HepG2 (cell line): ENCODE measurements around the gene ANKFY1. TPM values are rescaled to one million over a fixed set of nuclear protein-coding genes. Genes with fewer than 3 reads are reported as not detected.

Source experiments
- ATAC-seq: fragments of 200-7000 bp; cut with Tn5 transposase; 3 replicates; pipeline ENCODE4 v1.9.1; 2020; ENCODE audit warnings: mild to moderate bottlenecking, moderate library complexity
- BruUV-seq: library from RNA; stranded (reverse); fragments of 400-500 nt; replicated peaks from 2 replicates; lab custom pipeline; 2021; lab: Mats Ljungman, UMichigan
- CTCF ChIA-PET: fragments of 300-600 bp; formaldehyde crosslinking; extraction: SDS; loops from one replicate; lab custom pipeline; 2021; ENCODE audit warnings: low total read pairs, inconsistent platforms, low intra/inter-chr PET ratio; lab: Yijun Ruan, JAX
- POLR2A ChIA-PET: fragments of 350-600 bp; sonication (Branson Sonifier 250); formaldehyde crosslinking; loops from one replicate; lab custom pipeline; 2020; ENCODE audit warnings: antibody characterized with exemption, inconsistent platforms; lab: Yijun Ruan, JAX
- DNase-seq: peaks from one replicate; pipeline ENCODE4 v3.0.0-alpha.2; 2015; ENCODE audit warnings: low spot score
- FAIRE-seq: peaks from 3 replicates; lab custom pipeline; 2011; peaks lifted over from hg19 to GRCh38; lab: Jason Lieb, UNC
- H2AFZ ChIP-seq: one replicate; pipeline ENCODE4 v1.6.1; 2011; ENCODE audit warnings: low read length, inconsistent platforms
- H3K27ac ChIP-seq: fragments of 300-600 bp; 3 replicates; pipeline ENCODE4 v1.8.0; 2011; ENCODE audit warnings: mixed run types, mild to moderate bottlenecking, mixed read lengths, low read length, inconsistent platforms; ENCODE audit not compliant: insufficient read depth; ENCODE audit errors: extremely low read length
- H3K27me3 ChIP-seq, 2 experiments: fragments of 200-600 bp in 1 of 2; 2 replicates in 1 of 2; 3 replicates in 1 of 2; pipeline versions ENCODE4 v1.6.0 to v1.8.0; 2011; ENCODE audit warnings: low read length in 2 of 2, mild to moderate bottlenecking in 2 of 2, moderate library complexity in 2 of 2, inconsistent platforms in 1 of 2; ENCODE audit not compliant: insufficient read depth in 2 of 2, control insufficient read depth in 1 of 2
- H3K36me3 ChIP-seq, 2 experiments: fragments of 200-600 bp in 1 of 2; replicated peaks in 1 of 2; 2 replicates in 1 of 2; 3 replicates in 1 of 2; pipeline versions ENCODE4 v1.5.1 to v1.8.0; 2011; ENCODE audit warnings: low read length in 2 of 2, inconsistent platforms in 1 of 2; ENCODE audit not compliant: insufficient read depth in 2 of 2, control insufficient read depth in 1 of 2
- H3K4me1 ChIP-seq: 2 replicates; pipeline ENCODE4 v1.5.1; 2012; ENCODE audit warnings: low read length, inconsistent platforms; ENCODE audit not compliant: insufficient read depth
- H3K4me2 ChIP-seq: 2 replicates; pipeline ENCODE4 v1.6.0; 2011; ENCODE audit warnings: low read depth, low read length, inconsistent platforms
- H3K4me3 ChIP-seq, 3 experiments: fragments of 200-600 bp in 1 of 3; sonication (generic), shearing (Covaris generic) in 1 of 3; replicated peaks in 1 of 3; 2 replicates each; pipeline ENCODE4 v1.5.1; 2011 to 2016; ENCODE audit warnings: low read length in 3 of 3, inconsistent platforms in 2 of 3, low read depth in 2 of 3, mild to moderate bottlenecking in 2 of 3, control low read depth in 1 of 3, mixed read lengths in 1 of 3; ENCODE audit not compliant: insufficient read depth in 1 of 3
- H3K79me2 ChIP-seq: one replicate; pipeline ENCODE4 v1.6.1; 2011; ENCODE audit warnings: low read length, inconsistent platforms; ENCODE audit not compliant: insufficient read depth
- H3K9ac ChIP-seq: 2 replicates; pipeline ENCODE4 v1.6.0; 2011; ENCODE audit warnings: mild to moderate bottlenecking, low read depth, low read length, inconsistent platforms; ENCODE audit not compliant: insufficient read depth
- H3K9me3 ChIP-seq: 2 replicates; pipeline ENCODE4 v1.5.1; 2012; ENCODE audit warnings: mild to moderate bottlenecking, low read length
- H4K20me1 ChIP-seq: 2 replicates; pipeline ENCODE4 v1.6.0; 2011; ENCODE audit warnings: inconsistent platforms, mild to moderate bottlenecking, low read length, moderate library complexity; ENCODE audit not compliant: insufficient read depth
- ARHGAP35 ChIP-seq: sonication (generic); formaldehyde crosslinking; IDR thresholded peaks from 2 replicates; pipeline ENCODE4 v1.9.0; 2022; ENCODE audit warnings: mild to moderate bottlenecking, inconsistent platforms, moderate library complexity, missing genetic modification reagents, borderline replicate concordance
- DR1 ChIP-seq: sonication (generic); formaldehyde crosslinking; IDR thresholded peaks from 2 replicates; pipeline ENCODE4 v1.8.0; 2021; ENCODE audit warnings: mild to moderate bottlenecking, missing genetic modification reagents, inconsistent platforms
- EP300 ChIP-seq, 3 experiments: sonication (generic) in 1 of 3; formaldehyde crosslinking in 1 of 3; IDR thresholded peaks; 2 replicates each; pipeline versions ENCODE4 v1.5.1 to v1.6.1; 2011 to 2020; ENCODE audit warnings: low read depth in 2 of 3, low read length in 2 of 3, borderline replicate concordance in 1 of 3, improper control_type of control experiment in 1 of 3, mild to moderate bottlenecking in 1 of 3, missing genetic modification reagents in 1 of 3, moderate library complexity in 1 of 3
- GZF1 ChIP-seq: sonication (generic); formaldehyde crosslinking; IDR thresholded peaks from 2 replicates; pipeline ENCODE4 v1.5.1; 2020; ENCODE audit warnings: mild to moderate bottlenecking, missing genetic modification reagents
- IKZF4 ChIP-seq: sonication (generic); formaldehyde crosslinking; IDR thresholded peaks from 2 replicates; pipeline ENCODE4 v1.5.1; 2020; ENCODE audit warnings: borderline replicate concordance, mild to moderate bottlenecking, low read depth, missing genetic modification reagents; ENCODE audit errors: not compliant biosample characterization
- KAT7 ChIP-seq: IDR thresholded peaks from 2 replicates; pipeline ENCODE4 v1.6.1; 2018; ENCODE audit warnings: borderline replicate concordance, missing compliant biosample characterization
- NRL ChIP-seq: sonication (generic); formaldehyde crosslinking; IDR thresholded peaks from 2 replicates; pipeline ENCODE4 v1.5.0; 2020; ENCODE audit warnings: missing genetic modification reagents, mild to moderate bottlenecking, moderate library complexity, borderline replicate concordance
- PAX8 ChIP-seq: sonication (generic); formaldehyde crosslinking; IDR thresholded peaks from 2 replicates; pipeline ENCODE4 v1.8.0; 2022; ENCODE audit warnings: mild to moderate bottlenecking, missing genetic modification reagents, borderline replicate concordance
- POLR2G ChIP-seq: fragments of 200-400 bp; formaldehyde crosslinking; IDR thresholded peaks from 2 replicates; pipeline ENCODE4 v1.6.1; 2018; ENCODE audit warnings: mild to moderate bottlenecking, low read depth, low read length, moderate library complexity
- SNAPC2 ChIP-seq: sonication (generic); formaldehyde crosslinking; IDR thresholded peaks from 2 replicates; pipeline ENCODE4 v1.8.1; 2022; ENCODE audit warnings: mild to moderate bottlenecking, missing genetic modification reagents
- ZBED4 ChIP-seq: sonication (generic); formaldehyde crosslinking; IDR thresholded peaks from 2 replicates; pipeline ENCODE4 v1.4.0; 2020; ENCODE audit warnings: missing genetic modification reagents, borderline replicate concordance
- ZBTB8A ChIP-seq: sonication (generic); formaldehyde crosslinking; IDR thresholded peaks from 2 replicates; pipeline ENCODE4 v1.4.0; 2020; ENCODE audit warnings: mild to moderate bottlenecking, low read depth, missing genetic modification reagents, borderline replicate concordance
- ZNF207 ChIP-seq: fragments of 450-650 bp; IDR thresholded peaks from 2 replicates; pipeline ENCODE4 v1.6.1; 2016; ENCODE audit warnings: antibody characterized with exemption, borderline replicate concordance
- ZNF460 ChIP-seq: sonication (generic); formaldehyde crosslinking; IDR thresholded peaks from 2 replicates; pipeline ENCODE4 v1.5.1; 2020; ENCODE audit warnings: missing genetic modification reagents, mild to moderate bottlenecking, borderline replicate concordance
- ZNF512 ChIP-seq: sonication (generic); formaldehyde crosslinking; IDR thresholded peaks from 2 replicates; pipeline ENCODE4 v1.4.0; 2020; ENCODE audit warnings: mild to moderate bottlenecking, missing genetic modification reagents
- ZNF788 ChIP-seq: sonication (generic); formaldehyde crosslinking; IDR thresholded peaks from 2 replicates; pipeline ENCODE4 v1.5.0; 2020; ENCODE audit warnings: mild to moderate bottlenecking, missing genetic modification reagents, borderline replicate concordance
- WGBS: methylation state at CpG from one replicate; pipeline ENCODE4 v1.1.6; 2017; ENCODE audit warnings: low lambda C conversion rate; 5-methylcytosine and 5-hydroxymethylcytosine counted together
- in situ Hi-C: cut with HindIII; loops from 2 replicates; pipeline ENCODE4 v1.10.0; 2017; ENCODE audit warnings: low pct_unique_long_range_greater_than_20kb; ENCODE audit not compliant: extremely low pct_ligation_motif_present
- intact Hi-C: fragments of 100-400 bp; cut with micrococcal nuclease; formaldehyde crosslinking; loops from one replicate; pipeline ENCODE4 v1.10.0; 2022; ENCODE audit not compliant: unreplicated experiment
- polyA plus RNA-seq, 8 experiments: library from polyadenylated mRNA; depleted of rRNA in 3 of 8; stranded (reverse) in 7 of 8; unstranded in 1 of 8; fragments of >200 nt; fragmentation: Illumina TruSeq in 4 of 8; extraction: Trizol in 4 of 8; gene quantifications; 2 replicates each; pipeline versions ENCODE4 v1.2.1 to v1.2.3, GENCODE V29; 2011 to 2016; ENCODE audit warnings: low read depth in 4 of 8, missing spikeins in 1 of 8, mixed read lengths in 1 of 8; ENCODE audit not compliant: insufficient read depth in 1 of 8
- total RNA-seq, 5 experiments: library from RNA; depleted of rRNA; stranded (reverse); fragments of >200 nt; fragmentation: Illumina TruSeq; extraction: Trizol; gene quantifications; 2 replicates each; pipeline ENCODE4 v1.2.3, GENCODE V29; 2016; ENCODE audit warnings: low read depth in 1 of 5
- TF ChIP-seq, protein P1 (sequence below): sonication (generic); formaldehyde crosslinking; IDR thresholded peaks from 2 replicates; pipeline ENCODE4 v1.4.0; 2020; ENCODE audit warnings: missing genetic modification reagents, borderline replicate concordance

ANKFY1 gene
- total and polyA plus RNA-seq, 2 of the 13 experiments (the other 11 are each of a cell fraction or from before 2014, with no cell fraction given) = 11.9 to 16.8 TPM

- in situ Hi-C loops = no loop called here
- BruUV-seq = no TSS peak
- FAIRE-seq (no peak), DNase-seq (no peak), ATAC-seq (no peak)
- Histone ChIP-seq H3K36me3 (peaks cover 10 to 46% of the 10 kb centered on the region in 2 experiments; a peak in 4 of 5 replicates), H3K9me3 (no peaks in the 10 kb centered on the region), H3K4me3 (no peak overlapping the region), H3K27me3 (no peaks in the 10 kb centered on the region), H4K20me1 (no peaks in the 10 kb centered on the region), H2AFZ (no peak overlapping the region), H3K4me2 (no peak overlapping the region), H3K4me1 (no peaks in the 10 kb centered on the region), H3K9ac (no peak overlapping the region), H3K27ac (no peak overlapping the region), H3K79me2 (peaks cover 20% of the 10 kb centered on the region)
- intact Hi-C loops = no loop called here
- POLR2A ChIA-PET = no interaction called here
- 94% methylated on average over 3 of the region's 3 CpGs for WGBS
- CTCF ChIA-PET = no interaction called here
- no peak for TF ChIP-seq ZBTB8A (CRISPR knock-in tag)
- TF ChIP-seq ZNF460 (CRISPR knock-in tag) = no peak
- TF ChIP-seq PAX8 (CRISPR knock-in tag) = no peak
- TF ChIP-seq, protein P1, sequence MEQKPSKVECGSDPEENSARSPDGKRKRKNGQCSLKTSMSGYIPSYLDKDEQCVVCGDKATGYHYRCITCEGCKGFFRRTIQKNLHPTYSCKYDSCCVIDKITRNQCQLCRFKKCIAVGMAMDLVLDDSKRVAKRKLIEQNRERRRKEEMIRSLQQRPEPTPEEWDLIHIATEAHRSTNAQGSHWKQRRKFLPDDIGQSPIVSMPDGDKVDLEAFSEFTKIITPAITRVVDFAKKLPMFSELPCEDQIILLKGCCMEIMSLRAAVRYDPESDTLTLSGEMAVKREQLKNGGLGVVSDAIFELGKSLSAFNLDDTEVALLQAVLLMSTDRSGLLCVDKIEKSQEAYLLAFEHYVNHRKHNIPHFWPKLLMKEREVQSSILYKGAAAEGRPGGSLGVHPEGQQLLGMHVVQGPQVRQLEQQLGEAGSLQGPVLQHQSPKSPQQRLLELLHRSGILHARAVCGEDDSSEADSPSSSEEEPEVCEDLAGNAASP = no peak
- TF ChIP-seq KAT7 (CRISPR knock-in tag) = no peak
- TF ChIP-seq NRL = no peak
- TF ChIP-seq ARHGAP35 (CRISPR knock-in tag) = no peak
- TF ChIP-seq ZBED4 = no peak
- TF ChIP-seq ZNF788 = no peak
- TF ChIP-seq POLR2G = no peak
- no peak for TF ChIP-seq ZNF207
- TF ChIP-seq IKZF4 (CRISPR knock-in tag) = no peak
- no peak for TF ChIP-seq SNAPC2
- TF ChIP-seq EP300 (IDR thresholded peaks at IDR 0.05; ENCODE audit: low read depth in 2 of 2, low read length in 2 of 2) = no peak
- no peak for TF ChIP-seq EP300 (CRISPR knock-in tag; IDR thresholded peaks at IDR 0.05; ENCODE audit: borderline replicate concordance)
- TF ChIP-seq DR1 (CRISPR knock-in tag) = no peak
- TF ChIP-seq GZF1 (CRISPR knock-in tag) = no peak
- TF ChIP-seq ZNF512 (CRISPR knock-in tag) = no peak
Observed at GRCh38 chr17:4297351-4297750, 33.6 kb upstream of the ANKFY1 start.
